ENCODE measurements around the gene GULP1.

The GULP1 gene

GRCh38 chr2:188379748-188380147 lies 88.1 kb downstream of the GULP1 start:
- Histone ChIP-seq H3K27me3 (no peaks in the 10 kb centered on the region), H3K9me3 (no peaks in the 10 kb centered on the region)
- intact Hi-C loops (cut with DNase I; ENCODE audit: low total_unique reads) = no loop called here

GRCh38 chr2:188380280-188380679 lies 88.6 kb downstream of the GULP1 start:
- intact Hi-C loops (cut with DNase I; ENCODE audit: low total_unique reads) = no loop called here
- Histone ChIP-seq H3K27ac (no peak overlapping the region), H3K4me1 (peaks cover 0 to 28% (median 4%) of the 10 kb centered on the region in 4 donors), H3K9me3 (no peaks in the 10 kb centered on the region), H3K36me3 (peaks cover 0 to 13% (median 8%) of the 10 kb centered on the region in 3 donors), H3K4me3 (no peak overlapping the region), H3K27me3 (no peaks in the 10 kb centered on the region)
- TF ChIP-seq CTCF (IDR thresholded peaks at IDR 0.05) = no peak
- DNase-seq = no peak

More at GRCh38 chr2:188379748-188380147, 88.1 kb downstream of the GULP1 start:
- Histone ChIP-seq H3K36me3 (peaks cover 0 to 8% (median 3%) of the 10 kb centered on the region in 3 donors), H3K4me3 (no peak overlapping the region), H3K4me1 (peaks cover 0 to 28% (median 4%) of the 10 kb centered on the region in 4 donors), H3K27ac (no peak overlapping the region)
- no peak for TF ChIP-seq CTCF (IDR thresholded peaks at IDR 0.05)
- no peak for DNase-seq

- DNase-seq = no peak
- H3K4me1 ChIP-seq = peaks cover 0 to 28% (median 4%) of the 10 kb centered on the region in 4 donors
- H3K27ac ChIP-seq = peak overlapping the region in 1 of 2 donors; percentile 57
- H3K36me3 ChIP-seq = peaks cover 7 to 23% (median 19%) of the 10 kb centered on the region in 3 donors
- no peaks in the 10 kb centered on the region for H3K9me3 ChIP-seq
- no peak for TF ChIP-seq CTCF (IDR thresholded peaks at IDR 0.05)
- no peaks in the 10 kb centered on the region for H3K27me3 ChIP-seq
- H3K4me3 ChIP-seq = no peak overlapping the region
- intact Hi-C loops (cut with DNase I; ENCODE audit: low total_unique reads) = no loop called here
These were observed 89.9 kb downstream of the GULP1 start for GRCh38 chr2:188381614-188382013.

- peaks cover 7 to 23% (median 19%) of the 10 kb centered on the region in 3 donors for H3K36me3 ChIP-seq
- intact Hi-C loops (cut with DNase I; ENCODE audit: low total_unique reads) = no loop called here
- H3K4me3 ChIP-seq = peak overlapping the region in 1 of 2 donors; percentile 28
- peaks cover 0 to 28% (median 4%) of the 10 kb centered on the region in 4 donors for H3K4me1 ChIP-seq
- peak overlapping the region; percentile 27 to 57 for H3K27ac ChIP-seq
- no peaks in the 10 kb centered on the region for H3K9me3 ChIP-seq
- H3K27me3 ChIP-seq = no peaks in the 10 kb centered on the region
- no peak for DNase-seq
- no peak for TF ChIP-seq CTCF (IDR thresholded peaks at IDR 0.05)
These were observed 90.4 kb downstream of the GULP1 start for GRCh38 chr2:188382107-188382506.

GRCh38 chr2:188383158-188383557 lies 91.5 kb downstream of the GULP1 start:
- peak overlapping the region; percentile 28 to 36 for H3K4me3 ChIP-seq
- no peaks in the 10 kb centered on the region for H3K27me3 ChIP-seq
- H3K9me3 ChIP-seq = no peaks in the 10 kb centered on the region
- intact Hi-C loops (cut with DNase I; ENCODE audit: low total_unique reads) = no loop called here
- no peak for DNase-seq
- peaks cover 0 to 28% (median 4%) of the 10 kb centered on the region in 4 donors for H3K4me1 ChIP-seq
- H3K36me3 ChIP-seq = peaks cover 7 to 23% (median 19%) of the 10 kb centered on the region in 3 donors
- no peak for TF ChIP-seq CTCF (IDR thresholded peaks at IDR 0.05)
- peak overlapping the region; percentile 27 to 57 for H3K27ac ChIP-seq

GRCh38 chr2:188385857-188386256 lies 94.2 kb downstream of the GULP1 start:
- Histone ChIP-seq H3K4me1 (peaks cover 0 to 20% (median 4%) of the 10 kb centered on the region in 4 donors), H3K36me3 (peaks cover 7 to 23% (median 19%) of the 10 kb centered on the region in 3 donors), H3K27me3 (no peaks in the 10 kb centered on the region), H3K9me3 (no peaks in the 10 kb centered on the region), H3K27ac (no peak overlapping the region), H3K4me3 (no peak overlapping the region)
- intact Hi-C loops (cut with DNase I; ENCODE audit: low total_unique reads) = no loop called here
- DNase-seq = no peak
- TF ChIP-seq CTCF (IDR thresholded peaks at IDR 0.05) = no peak

All from tibial artery (tissue), 4 donors.